Loucy (cell line): ENCODE measurements around the gene CSTF3.
"Not testable (repeated sequence)": the region's sequence is repeated elsewhere in the genome, so short reads cannot be mapped to it uniquely, and the experiment has no call there.

Source experiments
- H2AFZ ChIP-seq: fragments of 200-600 bp; sonication (generic); 2 replicates; pipeline ENCODE4 v1.6.0; 2016; ENCODE audit warnings: antibody characterized with exemption, mild to moderate bottlenecking, low read length, moderate library complexity
- H3F3A ChIP-seq: fragments of 200-600 bp; 2 replicates; pipeline ENCODE4 v1.6.0; 2016; ENCODE audit warnings: antibody characterized with exemption, low read depth, mild to moderate bottlenecking
- H3K27me3 ChIP-seq: fragments of 200-600 bp; sonication (generic); 2 replicates; pipeline ENCODE4 v1.6.1; 2014; ENCODE audit warnings: low read length, mild to moderate bottlenecking; ENCODE audit not compliant: insufficient read depth, poor library complexity, severe bottlenecking
- H3K36me3 ChIP-seq: fragments of 200-600 bp; sonication (generic); 2 replicates; pipeline ENCODE4 v1.6.1; 2016; ENCODE audit warnings: low read length; ENCODE audit not compliant: insufficient read depth
- H3K4me1 ChIP-seq: fragments of 200-600 bp; sonication (generic); 2 replicates; pipeline ENCODE4 v1.5.1; 2014; ENCODE audit warnings: low read length, mild to moderate bottlenecking; ENCODE audit not compliant: insufficient read depth, poor library complexity, severe bottlenecking
- H3K4me2 ChIP-seq: fragments of 200-600 bp; sonication (generic); 2 replicates; pipeline ENCODE4 v1.6.0; 2014; ENCODE audit warnings: antibody characterized with exemption, low read length, low read depth, mild to moderate bottlenecking; ENCODE audit not compliant: poor library complexity, severe bottlenecking
- H3K4me3 ChIP-seq: fragments of 200-600 bp; sonication (generic); 2 replicates; pipeline ENCODE4 v1.5.1; 2014; ENCODE audit warnings: low read length, mild to moderate bottlenecking, mixed read lengths; ENCODE audit not compliant: poor library complexity, severe bottlenecking
- H3K79me2 ChIP-seq: fragments of 200-600 bp; sonication (generic); 2 replicates; pipeline ENCODE4 v1.6.1; 2014; ENCODE audit warnings: low read length; ENCODE audit not compliant: insufficient read depth
- H3K9ac ChIP-seq: fragments of 200-600 bp; sonication (generic); 2 replicates; pipeline ENCODE4 v1.6.0; 2014; ENCODE audit warnings: mild to moderate bottlenecking, low read depth, low read length, moderate library complexity; ENCODE audit not compliant: poor library complexity, severe bottlenecking
- H3K9me2 ChIP-seq: fragments of 200-600 bp; sonication (generic); replicated peaks from 2 replicates; pipeline ENCODE4 v1.6.1; 2016; ENCODE audit warnings: low read depth, low read length, mixed read lengths
- H3K9me3 ChIP-seq: fragments of 200-600 bp; sonication (generic); 2 replicates; pipeline ENCODE4 v1.6.1; 2014; ENCODE audit warnings: mild to moderate bottlenecking, antibody characterized with exemption, low read length, low read depth; ENCODE audit not compliant: insufficient read depth
- H4K20me1 ChIP-seq: fragments of 200-600 bp; sonication (generic); 2 replicates; pipeline ENCODE4 v1.6.0; 2014; ENCODE audit warnings: antibody characterized with exemption, low read length, mild to moderate bottlenecking; ENCODE audit not compliant: insufficient read depth, poor library complexity, severe bottlenecking
- CTCF ChIP-seq: fragments of 200-600 bp; sonication (generic); conservative IDR thresholded peaks from 2 replicates; pipeline ENCODE4 v1.5.1; 2014; ENCODE audit warnings: mild to moderate bottlenecking, antibody characterized with exemption, low read length
- EZH2phosphoT487 ChIP-seq: fragments of 200-600 bp; IDR thresholded peaks from 2 replicates; pipeline ENCODE4 v1.6.1; 2018; ENCODE audit warnings: antibody characterized with exemption, mild to moderate bottlenecking, moderate library complexity, borderline replicate concordance

The CSTF3 gene

GRCh38 chr11:33160587-33160986, 693 bp downstream of the CSTF3 start:
- no peak for TF ChIP-seq EZH2phosphoT487
- TF ChIP-seq CTCF: no peak
- Histone ChIP-seq H3K9me2 (no peaks in the 10 kb centered on the region), H3K79me2 (peaks cover 80% of the 10 kb centered on the region), H3F3A (0 out of 2 replicates have a peak, but pooled peaks cover 4% of the 10 kb centered on the region), H4K20me1 (peaks cover 50% of the 10 kb centered on the region), H3K27me3 (peaks cover 7% of the 10 kb centered on the region), H3K4me1 (peaks cover 42% of the 10 kb centered on the region), H2AFZ (peak overlapping the region; percentile 79; the same call in 1 of the 2 replicates), H3K9ac (peak overlapping the region; percentile 99), H3K9me3 (no peaks in the 10 kb centered on the region), H3K4me3 (peak overlapping the region; percentile 93), H3K4me2 (peak overlapping the region; percentile 86), H3K36me3 (no peaks in the 10 kb centered on the region)

- no peaks in the 10 kb centered on the region for H3K36me3 ChIP-seq
- peak overlapping the region; percentile 99 for H3K9ac ChIP-seq
- H3F3A ChIP-seq: 0 out of 2 replicates have a peak, but pooled peaks cover 4% of the 10 kb centered on the region
- no peaks in the 10 kb centered on the region for H3K9me3 ChIP-seq
- H3K4me1 ChIP-seq: peaks cover 46% of the 10 kb centered on the region
- peak overlapping the region; percentile 93 for H3K4me3 ChIP-seq
- H4K20me1 ChIP-seq: peaks cover 54% of the 10 kb centered on the region
- TF ChIP-seq CTCF (no peak), EZH2phosphoT487 (no peak)
- H3K9me2 ChIP-seq: no peaks in the 10 kb centered on the region
- H3K27me3 ChIP-seq: peaks cover 7% of the 10 kb centered on the region
- H3K79me2 ChIP-seq: peaks cover 85% of the 10 kb centered on the region
- H2AFZ ChIP-seq: no peak overlapping the region
- peak overlapping the region; percentile 86 for H3K4me2 ChIP-seq
These were observed 1.1 kb downstream of the CSTF3 start for GRCh38 chr11:33160136-33160535.

- peaks cover 61% of the 10 kb centered on the region for H4K20me1 ChIP-seq
- H3K36me3 ChIP-seq, H2AFZ ChIP-seq, H3F3A ChIP-seq, H3K27me3 ChIP-seq, H3K9me3 ChIP-seq, H3K9me2 ChIP-seq: not testable (repeated sequence)
- peak overlapping the region; percentile 99 for H3K9ac ChIP-seq
- H3K4me1 ChIP-seq: peaks cover 46% of the 10 kb centered on the region
- peak overlapping the region; percentile 86 for H3K4me2 ChIP-seq
- H3K79me2 ChIP-seq: peaks cover 88% of the 10 kb centered on the region
- peak overlapping the region; percentile 93 for H3K4me3 ChIP-seq
These were observed 1.9 kb downstream of the CSTF3 start for GRCh38 chr11:33159378-33159867.

GRCh38 chr11:33158596-33159275, 2.5 kb downstream of the CSTF3 start:
- no peaks in the 10 kb centered on the region for H3K9me2 ChIP-seq

More at GRCh38 chr11:33158596-33159275, 2.5 kb downstream of the CSTF3 start:
- Histone ChIP-seq H3K9ac (peak overlapping the region; percentile 17), H2AFZ (no peak overlapping the region), H3K9me3 (no peaks in the 10 kb centered on the region), H4K20me1 (peaks cover 68% of the 10 kb centered on the region), H3K4me1 (peaks cover 51% of the 10 kb centered on the region), H3K36me3 (no peaks in the 10 kb centered on the region), H3K4me3 (peak overlapping the region; percentile 93), H3K27me3 (peaks cover 7% of the 10 kb centered on the region), H3K79me2 (peaks cover 94% of the 10 kb centered on the region), H3K4me2 (peak overlapping the region; percentile 86), H3F3A (0 out of 2 replicates have a peak, but pooled peaks cover 4% of the 10 kb centered on the region)
- TF ChIP-seq CTCF (no peak), EZH2phosphoT487 (no peak)
